ENCODE measurements around the gene SKIDA1. TPM values are rescaled to one million over a fixed set of nuclear protein-coding genes. Genes with fewer than 3 reads are reported as not detected.

The SKIDA1 gene
- total RNA-seq, 3 donors from 2014 or later = 0.59 to 1.4 (median 0.98) TPM

DNA sequence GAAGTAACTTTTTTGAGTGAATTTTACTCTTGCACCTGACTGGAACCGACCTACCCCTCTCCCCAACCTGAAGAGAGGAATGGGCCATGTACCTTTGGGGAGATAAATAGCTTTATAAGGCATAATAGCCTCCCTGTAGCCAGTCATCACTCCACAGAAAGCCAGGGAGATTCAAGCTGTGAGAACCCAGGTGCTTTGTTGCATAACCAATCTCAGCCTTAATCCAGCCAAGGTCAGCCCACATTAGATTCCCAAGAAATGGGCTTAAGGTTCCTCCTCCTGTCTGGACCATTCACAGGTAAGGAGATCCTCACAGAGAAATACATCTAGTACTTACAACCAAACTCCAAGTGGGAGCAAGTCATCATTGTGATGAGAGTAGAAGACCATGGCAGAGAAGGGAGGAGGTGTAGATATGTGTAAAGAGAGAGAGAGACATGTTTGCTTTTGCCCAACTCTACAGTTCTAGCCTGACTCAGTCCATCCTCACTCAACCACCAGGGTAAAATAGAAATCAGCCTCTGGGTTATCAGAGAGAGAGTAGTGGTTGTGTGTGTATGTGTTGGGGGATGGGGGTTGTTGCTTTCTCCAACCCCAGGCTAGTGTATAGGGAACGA is 23.6 kb downstream of the SKIDA1 start:
- TF ChIP-seq POLR2A (IDR thresholded peaks at IDR 0.05) = no peak
- TF ChIP-seq, protein P1, sequence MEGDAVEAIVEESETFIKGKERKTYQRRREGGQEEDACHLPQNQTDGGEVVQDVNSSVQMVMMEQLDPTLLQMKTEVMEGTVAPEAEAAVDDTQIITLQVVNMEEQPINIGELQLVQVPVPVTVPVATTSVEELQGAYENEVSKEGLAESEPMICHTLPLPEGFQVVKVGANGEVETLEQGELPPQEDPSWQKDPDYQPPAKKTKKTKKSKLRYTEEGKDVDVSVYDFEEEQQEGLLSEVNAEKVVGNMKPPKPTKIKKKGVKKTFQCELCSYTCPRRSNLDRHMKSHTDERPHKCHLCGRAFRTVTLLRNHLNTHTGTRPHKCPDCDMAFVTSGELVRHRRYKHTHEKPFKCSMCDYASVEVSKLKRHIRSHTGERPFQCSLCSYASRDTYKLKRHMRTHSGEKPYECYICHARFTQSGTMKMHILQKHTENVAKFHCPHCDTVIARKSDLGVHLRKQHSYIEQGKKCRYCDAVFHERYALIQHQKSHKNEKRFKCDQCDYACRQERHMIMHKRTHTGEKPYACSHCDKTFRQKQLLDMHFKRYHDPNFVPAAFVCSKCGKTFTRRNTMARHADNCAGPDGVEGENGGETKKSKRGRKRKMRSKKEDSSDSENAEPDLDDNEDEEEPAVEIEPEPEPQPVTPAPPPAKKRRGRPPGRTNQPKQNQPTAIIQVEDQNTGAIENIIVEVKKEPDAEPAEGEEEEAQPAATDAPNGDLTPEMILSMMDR (IDR thresholded peaks at IDR 0.05) = no peak

DNA sequence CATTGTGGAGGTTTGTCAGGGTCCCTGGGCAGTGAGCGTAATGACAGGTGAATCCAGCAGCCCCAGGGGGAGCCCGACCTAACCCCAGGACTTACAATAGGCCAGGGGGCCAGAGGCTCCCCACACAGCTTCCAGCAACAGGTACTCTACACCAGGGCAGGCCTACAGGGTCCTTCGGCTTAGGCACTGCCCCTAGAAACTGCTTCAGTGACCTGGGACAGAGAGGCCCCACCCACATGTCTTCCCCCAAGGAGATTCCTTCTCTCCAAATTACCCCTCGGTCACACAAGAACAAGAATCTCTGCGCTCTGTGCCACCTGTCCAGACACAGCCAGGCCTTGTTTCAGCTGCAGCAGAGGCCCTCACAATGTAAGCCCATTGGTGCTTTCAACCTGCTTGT is 24.4 kb downstream of the SKIDA1 start:
- Histone ChIP-seq H3K4me3 (no peak overlapping the region), H3K27ac (no peak overlapping the region), H3K4me1 (no peaks in the 10 kb centered on the region), H3K27me3 (no peaks in the 10 kb centered on the region), H3K36me3 (no peaks in the 10 kb centered on the region), H3K9me3 (no peaks in the 10 kb centered on the region)
- TF ChIP-seq POLR2A (IDR thresholded peaks at IDR 0.05) (no peak), POLR2AphosphoS5 (IDR thresholded peaks at IDR 0.05) (no peak)
- TF ChIP-seq, protein P1 (IDR thresholded peaks at IDR 0.05) = no peak
- intact Hi-C loops (cut with DNase I; ENCODE audit: low total_unique reads) = loop anchor here (5.0 kb wide), 1 partner anchor 716 kb away; the partner anchor contains the start of gene EBLN1
- DNase-seq (ENCODE audit: low spot score in 2 of 2) = no peak

More for the DNA sequence above, 23.6 kb downstream of the SKIDA1 start:
- Histone ChIP-seq H3K27me3 (no peaks in the 10 kb centered on the region), H3K27ac (no peak overlapping the region), H3K9me3 (no peaks in the 10 kb centered on the region), H3K4me3 (no peak overlapping the region), H3K4me1 (no peaks in the 10 kb centered on the region), H3K36me3 (no peaks in the 10 kb centered on the region)
- intact Hi-C loops (cut with DNase I; ENCODE audit: low total_unique reads) = loop anchor here (5.0 kb wide), 1 partner anchor 715 kb away; the partner anchor contains the start of gene EBLN1
- no peak for DNase-seq (ENCODE audit: low spot score in 2 of 2)

DNA sequence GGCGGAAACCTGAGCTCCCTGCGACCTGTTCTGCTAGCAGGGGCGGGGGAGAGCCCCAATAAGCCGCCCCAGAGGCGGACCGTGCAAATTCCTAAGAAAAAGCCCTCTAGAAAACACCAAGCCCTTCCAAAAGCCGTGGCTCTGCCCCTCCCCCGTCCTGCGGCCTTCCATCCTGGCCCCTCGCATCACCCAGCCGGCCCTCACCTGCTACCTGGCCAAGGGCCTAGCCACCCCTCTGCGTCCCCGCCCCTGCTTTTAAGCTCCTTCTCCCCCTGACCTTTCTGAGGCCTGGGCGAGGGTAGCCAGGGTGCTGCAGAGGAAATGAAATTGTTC is 24.9 kb downstream of the SKIDA1 start:
- no peaks in the 10 kb centered on the region for H3K4me1 ChIP-seq
- DNase-seq (ENCODE audit: low spot score in 2 of 2) = no peak
- TF ChIP-seq, protein P1 (IDR thresholded peaks at IDR 0.05) = no peak
- TF ChIP-seq POLR2A (IDR thresholded peaks at IDR 0.05) = no peak
- TF ChIP-seq POLR2AphosphoS5 (IDR thresholded peaks at IDR 0.05) = no peak
- H3K9me3 ChIP-seq = no peaks in the 10 kb centered on the region
- H3K27me3 ChIP-seq = no peaks in the 10 kb centered on the region
- no peak overlapping the region for H3K27ac ChIP-seq
- intact Hi-C loops (cut with DNase I; ENCODE audit: low total_unique reads) = loop anchor here (5.0 kb wide), 1 partner anchor 717 kb away; the partner anchor contains the start of gene EBLN1
- no peaks in the 10 kb centered on the region for H3K36me3 ChIP-seq
- peak overlapping the region; percentile 30 to 50 (median 36) for H3K4me3 ChIP-seq

DNA sequence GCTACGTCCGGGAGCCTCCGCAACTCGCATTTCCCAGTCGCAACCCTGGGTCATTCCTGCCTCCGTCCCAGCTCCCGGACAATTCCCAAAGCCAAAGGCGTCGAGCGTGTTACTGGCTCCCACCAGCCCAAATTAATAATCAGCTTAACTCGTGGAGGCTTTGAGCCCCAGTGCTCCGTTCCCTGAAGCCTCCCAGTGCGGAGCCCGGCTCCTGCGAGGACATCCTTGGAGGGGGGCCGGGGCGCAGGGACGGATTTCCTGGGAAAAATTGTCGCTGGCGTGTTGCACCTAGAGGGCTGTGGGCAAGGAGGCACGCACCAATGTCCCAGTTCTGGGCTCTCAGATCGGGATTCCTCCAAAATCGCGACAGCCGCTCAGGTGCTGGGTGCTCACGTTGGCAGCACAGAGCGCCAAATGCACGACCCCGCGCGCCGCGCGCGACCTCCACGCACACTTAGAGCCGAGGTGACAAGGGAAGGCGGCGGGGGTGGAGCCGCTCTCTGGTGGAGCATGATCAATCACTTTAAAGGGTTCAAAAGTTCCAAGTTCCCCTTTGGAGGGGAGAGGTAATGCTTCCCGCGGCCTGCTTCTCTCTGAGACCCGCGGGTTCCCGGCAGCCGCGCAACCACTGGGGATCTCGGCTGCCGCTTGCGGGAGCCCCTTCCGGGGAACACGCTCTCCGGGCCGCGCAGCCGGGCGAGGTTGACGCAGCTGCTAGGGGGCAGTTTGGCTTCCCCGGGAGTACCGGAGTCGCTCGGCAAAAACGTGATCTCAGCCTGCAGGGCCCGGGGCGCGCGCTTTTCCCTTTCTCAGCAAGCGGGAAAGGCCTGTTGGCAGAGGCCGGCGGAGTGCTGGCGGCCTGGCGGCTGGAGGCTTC is 25.5 kb downstream of the SKIDA1 start:
- no peaks in the 10 kb centered on the region for H3K27me3 ChIP-seq
- TF ChIP-seq POLR2AphosphoS5 (IDR thresholded peaks at IDR 0.05) = no peak
- no peak for TF ChIP-seq POLR2A (IDR thresholded peaks at IDR 0.05)
- TF ChIP-seq, protein P1 (IDR thresholded peaks at IDR 0.05) = no peak
- no peaks in the 10 kb centered on the region for H3K4me1 ChIP-seq
- H3K9me3 ChIP-seq = no peaks in the 10 kb centered on the region
- no peak for DNase-seq (ENCODE audit: low spot score in 2 of 2)
- intact Hi-C loops (cut with DNase I; ENCODE audit: low total_unique reads) = loop anchor here (5.0 to 10.0 kb wide), 3 partner anchors 223 to 717 kb away; partner anchors contain the start of genes DNAJC1 and EBLN1
- H3K4me3 ChIP-seq = peak overlapping the region; percentile 30 to 50 (median 36)
- no peak overlapping the region for H3K27ac ChIP-seq
- H3K36me3 ChIP-seq = no peaks in the 10 kb centered on the region

DNA sequence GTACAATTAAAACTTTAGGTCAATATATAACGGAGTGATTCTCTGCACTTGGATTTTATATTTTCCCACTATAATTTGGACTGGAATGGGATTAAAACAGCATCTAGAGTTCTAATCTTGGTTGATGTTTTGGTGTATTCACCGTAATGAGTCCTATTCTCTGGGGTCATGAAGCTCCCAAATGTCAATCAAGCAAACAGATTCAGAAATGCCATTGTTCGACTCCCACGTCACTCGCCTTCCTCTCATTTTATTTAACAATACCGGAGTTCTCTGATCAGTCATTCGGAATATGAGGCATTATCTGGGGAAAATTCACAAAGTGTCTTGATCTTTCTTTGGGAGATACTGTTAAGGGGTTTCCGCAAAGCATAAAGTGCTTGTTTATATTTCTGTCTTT is 26.5 kb downstream of the SKIDA1 start:
- Histone ChIP-seq H3K9me3 (no peaks in the 10 kb centered on the region), H3K36me3 (no peaks in the 10 kb centered on the region), H3K4me3 (no peak overlapping the region), H3K4me1 (no peaks in the 10 kb centered on the region), H3K27me3 (no peaks in the 10 kb centered on the region), H3K27ac (no peak overlapping the region)
- intact Hi-C loops (cut with DNase I; ENCODE audit: low total_unique reads) = loop anchor here (5.0 to 10.0 kb wide), 2 partner anchors 222 to 506 kb away; partner anchors contain the start of gene DNAJC1
- no peak for DNase-seq (ENCODE audit: low spot score in 2 of 2)
- TF ChIP-seq, protein P1 (IDR thresholded peaks at IDR 0.05) = no peak
- TF ChIP-seq POLR2AphosphoS5 (IDR thresholded peaks at IDR 0.05) (no peak), POLR2A (IDR thresholded peaks at IDR 0.05) (no peak)

All from breast epithelium (tissue), 4 donors.